HepG2 (cell line): ENCODE data around the gene KMT2D. TPM values are rescaled to one million over a fixed set of nuclear protein-coding genes. Genes with fewer than 3 reads are reported as not detected.

Experiments
- DNMT3B ChIP-seq: conservative IDR thresholded peaks from 2 replicates; pipeline ENCODE4 v1.6.1; 2016; ENCODE audit warnings: missing biosample characterization, control low read depth
- ELF1 ChIP-seq: sonication (generic); formaldehyde crosslinking; IDR thresholded peaks from 2 replicates; pipeline ENCODE4 v1.4.0; 2020; ENCODE audit warnings: missing genetic modification reagents
- HNRNPUL1 ChIP-seq: fragments of 200-400 bp; formaldehyde crosslinking; IDR thresholded peaks from 2 replicates; pipeline ENCODE4 v1.6.1; 2017; ENCODE audit warnings: low read depth, mild to moderate bottlenecking, low read length, moderate library complexity
- ISL2 ChIP-seq: sonication (generic); formaldehyde crosslinking; IDR thresholded peaks from 2 replicates; pipeline ENCODE4 v1.5.0; 2020; ENCODE audit warnings: missing genetic modification reagents
- MEIS1 ChIP-seq: sonication (generic); formaldehyde crosslinking; IDR thresholded peaks from 2 replicates; pipeline ENCODE4 v1.9.0; 2021; ENCODE audit warnings: mild to moderate bottlenecking, missing genetic modification reagents, moderate library complexity, borderline replicate concordance
- MXI1 ChIP-seq: IDR thresholded peaks from 3 replicates; pipeline ENCODE4 v1.6.1; 2012; ENCODE audit warnings: low read depth, low read length, inconsistent platforms, borderline replicate concordance
- MYC ChIP-seq: sonication (generic); formaldehyde crosslinking; IDR thresholded peaks from 2 replicates; pipeline ENCODE4 v1.9.0; 2021; ENCODE audit warnings: missing genetic modification reagents, borderline replicate concordance
- MYNN ChIP-seq: sonication (generic); formaldehyde crosslinking; IDR thresholded peaks from 2 replicates; pipeline ENCODE4 v1.4.0; 2020; ENCODE audit warnings: mild to moderate bottlenecking, low read depth, missing genetic modification reagents
- NFE2L1 ChIP-seq: sonication (generic); formaldehyde crosslinking; IDR thresholded peaks from 2 replicates; pipeline ENCODE4 v1.4.0; 2020; ENCODE audit warnings: missing genetic modification reagents, mild to moderate bottlenecking, borderline replicate concordance
- NONO ChIP-seq, 2 experiments: fragments of 450-650 bp in 1 of 2; sonication (generic) in 1 of 2; formaldehyde crosslinking in 1 of 2; IDR thresholded peaks in 1 of 2; conservative IDR thresholded peaks in 1 of 2; 2 replicates each; pipeline versions ENCODE4 v1.6.1 to v1.8.0; 2017 to 2022; ENCODE audit warnings: mild to moderate bottlenecking in 1 of 2, missing genetic modification reagents in 1 of 2, moderate library complexity in 1 of 2
- POLR2AphosphoS2 ChIP-seq: IDR thresholded peaks from 2 replicates; pipeline ENCODE4 v1.6.1; 2011; ENCODE audit warnings: low read depth, low read length, improper control_type of control experiment
- TBP ChIP-seq: sonication (generic); formaldehyde crosslinking; IDR thresholded peaks from 2 replicates; pipeline ENCODE4 v1.5.0; 2020; ENCODE audit warnings: missing genetic modification reagents
- TEAD3 ChIP-seq: optimal IDR thresholded peaks from 2 replicates; pipeline ENCODE3; 2016; ENCODE audit warnings: borderline replicate concordance
- TRIM24 ChIP-seq: sonication (generic); formaldehyde crosslinking; IDR thresholded peaks from 2 replicates; pipeline ENCODE4 v1.8.0; 2022; ENCODE audit warnings: mild to moderate bottlenecking, missing genetic modification reagents
- ZNF264 ChIP-seq: sonication (generic); formaldehyde crosslinking; IDR thresholded peaks from 2 replicates; pipeline ENCODE4 v1.4.0; 2020; ENCODE audit warnings: missing genetic modification reagents
- ZNF337 ChIP-seq: sonication (generic); formaldehyde crosslinking; IDR thresholded peaks from 2 replicates; pipeline ENCODE4 v1.5.1; 2020; ENCODE audit warnings: missing genetic modification reagents, low read depth, mild to moderate bottlenecking, borderline replicate concordance
- ZNF343 ChIP-seq: sonication (generic); formaldehyde crosslinking; IDR thresholded peaks from 2 replicates; pipeline ENCODE4 v1.4.0; 2020; ENCODE audit warnings: mild to moderate bottlenecking, missing genetic modification reagents
- ZNF589 ChIP-seq: sonication (generic); formaldehyde crosslinking; conservative IDR thresholded peaks from 2 replicates; pipeline ENCODE4 v1.8.0; 2022; ENCODE audit warnings: mild to moderate bottlenecking, moderate library complexity, missing genetic modification reagents
- ZNF737 ChIP-seq: sonication (generic); formaldehyde crosslinking; IDR thresholded peaks from 2 replicates; pipeline ENCODE4 v1.5.0; 2020; ENCODE audit warnings: missing genetic modification reagents, mild to moderate bottlenecking, borderline replicate concordance
- ZNF747 ChIP-seq: sonication (generic); formaldehyde crosslinking; IDR thresholded peaks from 2 replicates; pipeline ENCODE4 v1.8.1; 2023; ENCODE audit warnings: missing genetic modification reagents, mild to moderate bottlenecking, borderline replicate concordance
- polyA plus RNA-seq, 8 experiments: library from polyadenylated mRNA; depleted of rRNA in 3 of 8; stranded (reverse) in 7 of 8; unstranded in 1 of 8; fragments of >200 nt; fragmentation: Illumina TruSeq in 4 of 8; extraction: Trizol in 4 of 8; gene quantifications; 2 replicates each; pipeline versions ENCODE4 v1.2.1 to v1.2.3, GENCODE V29; 2011 to 2016; ENCODE audit warnings: low read depth in 4 of 8, missing spikeins in 1 of 8, mixed read lengths in 1 of 8; ENCODE audit not compliant: insufficient read depth in 1 of 8
- total RNA-seq, 5 experiments: library from RNA; depleted of rRNA; stranded (reverse); fragments of >200 nt; fragmentation: Illumina TruSeq; extraction: Trizol; gene quantifications; 2 replicates each; pipeline ENCODE4 v1.2.3, GENCODE V29; 2016; ENCODE audit warnings: low read depth in 1 of 5
- TF ChIP-seq, protein P1 (sequence below): sonication (generic); formaldehyde crosslinking; IDR thresholded peaks from 2 replicates; pipeline ENCODE4 v1.8.1; 2022; ENCODE audit warnings: mild to moderate bottlenecking, missing genetic modification reagents
- TF ChIP-seq, protein P2 (sequence below): sonication (generic); formaldehyde crosslinking; IDR thresholded peaks from 2 replicates; pipeline ENCODE4 v1.5.1; 2020; ENCODE audit warnings: missing genetic modification reagents, mild to moderate bottlenecking, borderline replicate concordance
- TF ChIP-seq, protein P3 (sequence below): sonication (generic); formaldehyde crosslinking; IDR thresholded peaks from 2 replicates; pipeline ENCODE4 v1.5.1; 2020; ENCODE audit warnings: missing genetic modification reagents, mild to moderate bottlenecking, borderline replicate concordance

The KMT2D gene
- total and polyA plus RNA-seq, 2 of the 13 experiments (the other 11 are each of a cell fraction or from before 2014, with no cell fraction given), result 8.1 to 10.4 TPM

GRCh38 chr12:49018261-49019119 is 42.1 kb downstream of the KMT2D start, which contains the start of gene PRKAG1 (continued):
- TF ChIP-seq MXI1, result peak; percentile 57; the same call in 1 of the 3 replicates
- TF ChIP-seq, protein P1, sequence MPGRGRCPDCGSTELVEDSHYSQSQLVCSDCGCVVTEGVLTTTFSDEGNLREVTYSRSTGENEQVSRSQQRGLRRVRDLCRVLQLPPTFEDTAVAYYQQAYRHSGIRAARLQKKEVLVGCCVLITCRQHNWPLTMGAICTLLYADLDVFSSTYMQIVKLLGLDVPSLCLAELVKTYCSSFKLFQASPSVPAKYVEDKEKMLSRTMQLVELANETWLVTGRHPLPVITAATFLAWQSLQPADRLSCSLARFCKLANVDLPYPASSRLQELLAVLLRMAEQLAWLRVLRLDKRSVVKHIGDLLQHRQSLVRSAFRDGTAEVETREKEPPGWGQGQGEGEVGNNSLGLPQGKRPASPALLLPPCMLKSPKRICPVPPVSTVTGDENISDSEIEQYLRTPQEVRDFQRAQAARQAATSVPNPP (CRISPR knock-in tag), result no peak
- TF ChIP-seq, protein P2, sequence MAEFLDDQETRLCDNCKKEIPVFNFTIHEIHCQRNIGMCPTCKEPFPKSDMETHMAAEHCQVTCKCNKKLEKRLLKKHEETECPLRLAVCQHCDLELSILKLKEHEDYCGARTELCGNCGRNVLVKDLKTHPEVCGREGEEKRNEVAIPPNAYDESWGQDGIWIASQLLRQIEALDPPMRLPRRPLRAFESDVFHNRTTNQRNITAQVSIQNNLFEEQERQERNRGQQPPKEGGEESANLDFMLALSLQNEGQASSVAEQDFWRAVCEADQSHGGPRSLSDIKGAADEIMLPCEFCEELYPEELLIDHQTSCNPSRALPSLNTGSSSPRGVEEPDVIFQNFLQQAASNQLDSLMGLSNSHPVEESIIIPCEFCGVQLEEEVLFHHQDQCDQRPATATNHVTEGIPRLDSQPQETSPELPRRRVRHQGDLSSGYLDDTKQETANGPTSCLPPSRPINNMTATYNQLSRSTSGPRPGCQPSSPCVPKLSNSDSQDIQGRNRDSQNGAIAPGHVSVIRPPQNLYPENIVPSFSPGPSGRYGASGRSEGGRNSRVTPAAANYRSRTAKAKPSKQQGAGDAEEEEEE (CRISPR knock-in tag), result peak; percentile 54; the same call in 1 of the 2 replicates
- no peak; the same call in 1 of the 2 replicates for TF ChIP-seq DNMT3B (CRISPR knock-in tag)
- TF ChIP-seq ZNF337, result no peak
- TF ChIP-seq TRIM24 (CRISPR knock-in tag), result no peak
- TF ChIP-seq TBP (CRISPR knock-in tag), result no peak
- TF ChIP-seq ELF1, result peak; percentile 90
- no peak for TF ChIP-seq NFE2L1 (CRISPR knock-in tag)
- no peak for TF ChIP-seq ZNF737 (CRISPR knock-in tag)
- no peak for TF ChIP-seq NONO (IDR thresholded peaks at IDR 0.05)
- peak; percentile 88 for TF ChIP-seq NONO (CRISPR knock-in tag; conservative IDR thresholded peaks at IDR 0.05)
- TF ChIP-seq MYC (CRISPR knock-in tag), result no peak; the same call in 1 of the 2 replicates
- TF ChIP-seq, protein P3, sequence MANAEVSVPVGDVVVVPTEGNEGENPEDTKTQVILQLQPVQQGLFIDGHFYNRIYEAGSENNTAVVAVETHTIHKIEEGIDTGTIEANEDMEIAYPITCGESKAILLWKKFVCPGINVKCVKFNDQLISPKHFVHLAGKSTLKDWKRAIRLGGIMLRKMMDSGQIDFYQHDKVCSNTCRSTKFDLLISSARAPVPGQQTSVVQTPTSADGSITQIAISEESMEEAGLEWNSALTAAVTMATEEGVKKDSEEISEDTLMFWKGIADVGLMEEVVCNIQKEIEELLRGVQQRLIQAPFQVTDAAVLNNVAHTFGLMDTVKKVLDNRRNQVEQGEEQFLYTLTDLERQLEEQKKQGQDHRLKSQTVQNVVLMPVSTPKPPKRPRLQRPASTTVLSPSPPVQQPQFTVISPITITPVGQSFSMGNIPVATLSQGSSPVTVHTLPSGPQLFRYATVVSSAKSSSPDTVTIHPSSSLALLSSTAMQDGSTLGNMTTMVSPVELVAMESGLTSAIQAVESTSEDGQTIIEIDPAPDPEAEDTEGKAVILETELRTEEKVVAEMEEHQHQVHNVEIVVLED (CRISPR knock-in tag), result peak; percentile 50; the same call in 1 of the 2 replicates
- TF ChIP-seq HNRNPUL1, result no peak
- TF ChIP-seq POLR2AphosphoS2, result peak; percentile 89
- 0 out of 2 replicates have a peak, but pooled peaks have one; percentile 44 for TF ChIP-seq ZNF264 (CRISPR knock-in tag)
- TF ChIP-seq MYNN (CRISPR knock-in tag), result peak; percentile 85
- TF ChIP-seq MEIS1, result no peak
- no peak for TF ChIP-seq ZNF747 (CRISPR knock-in tag)
- TF ChIP-seq ZNF589 (CRISPR knock-in tag), result no peak; the same call in 1 of the 2 replicates
- no peak for TF ChIP-seq TEAD3 (CRISPR knock-in tag)
- no peak for TF ChIP-seq ZNF343 (CRISPR knock-in tag)
- peak; percentile 46; the same call in 1 of the 2 replicates for TF ChIP-seq ISL2 (CRISPR knock-in tag)
